ENCODE data around the gene GDF7. TPM values are rescaled to one million over a fixed set of nuclear protein-coding genes. Genes with fewer than 3 reads are reported as not detected.

Gene GDF7
- total and polyA plus RNA-seq, 3 donors from 2014 or later, result 0.62 to 1.1 (median 0.69) TPM

- intact Hi-C loops (cut with DNase I; ENCODE audit: low total_unique reads), result loop anchor here (5.0 kb wide), 1 partner anchor 187 kb away; the partner anchor contains the start of gene RHOB
- H3K4me1 ChIP-seq, result peaks cover 16% of the 10 kb centered on the region
Measured at GRCh38 chr2:20634507-20635112, 32.3 kb upstream of the GDF7 start.

GRCh38 chr2:20635113-20635510 is 31.8 kb upstream of the GDF7 start:
- no peak overlapping the region for H3K27ac ChIP-seq
- H3K27me3 ChIP-seq, result no peaks in the 10 kb centered on the region
- DNase-seq, result no peak
- no peak for TF ChIP-seq POLR2A (IDR thresholded peaks at IDR 0.05)
- no peak for TF ChIP-seq CTCF (IDR thresholded peaks at IDR 0.05)
- no peak overlapping the region for H3K4me3 ChIP-seq
- intact Hi-C loops (cut with DNase I; ENCODE audit: low total_unique reads), result loop anchor here (5.0 kb wide), 1 partner anchor 188 kb away; the partner anchor contains the start of gene RHOB
- H3K36me3 ChIP-seq (ENCODE audit: low read depth, missing control alignments), result no peaks in the 10 kb centered on the region
- 55 to 66% methylated on average over 5 of the region's 5 CpGs for WGBS, 2 donors
- H3K4me1 ChIP-seq, result peaks cover 16% of the 10 kb centered on the region
- no peaks in the 10 kb centered on the region for H3K9me3 ChIP-seq

More at GRCh38 chr2:20634507-20635112, 32.3 kb upstream of the GDF7 start:
- DNase-seq, result no peak
- TF ChIP-seq CTCF (IDR thresholded peaks at IDR 0.05), result no peak
- TF ChIP-seq POLR2A (IDR thresholded peaks at IDR 0.05), result no peak
- Histone ChIP-seq H3K9me3 (no peaks in the 10 kb centered on the region), H3K27me3 (no peaks in the 10 kb centered on the region), H3K27ac (no peak overlapping the region), H3K4me3 (no peak overlapping the region), H3K36me3 (ENCODE audit: low read depth, missing control alignments) (no peaks in the 10 kb centered on the region)
- WGBS, 2 donors, result 67% methylated on average over 9 of the region's 9 CpGs

- Histone ChIP-seq H3K36me3 (ENCODE audit: low read depth, missing control alignments) (no peaks in the 10 kb centered on the region), H3K27ac (peak overlapping the region in 1 of 2 donors; percentile 16), H3K4me1 (peaks cover 19% of the 10 kb centered on the region), H3K27me3 (no peaks in the 10 kb centered on the region), H3K4me3 (no peak overlapping the region), H3K9me3 (no peaks in the 10 kb centered on the region)
- TF ChIP-seq CTCF (IDR thresholded peaks at IDR 0.05), result peak; percentile 78 to 92 (median 83)
- no peak for TF ChIP-seq POLR2A (IDR thresholded peaks at IDR 0.05)
- intact Hi-C loops (cut with DNase I; ENCODE audit: low total_unique reads), result loop anchor here (5.0 kb wide), 1 partner anchor 189 kb away; the partner anchor contains the start of gene RHOB
- peak; percentile 91 for DNase-seq
- WGBS, 2 donors, result 22 to 23% methylated on average over 31 to 32 of the region's 32 CpGs
Measured at GRCh38 chr2:20635675-20636584, 31.0 kb upstream of the GDF7 start.

GRCh38 chr2:20637147-20637546 is 29.8 kb upstream of the GDF7 start:
- Histone ChIP-seq H3K9me3 (no peaks in the 10 kb centered on the region), H3K27me3 (no peaks in the 10 kb centered on the region), H3K4me1 (peaks cover 23% of the 10 kb centered on the region), H3K4me3 (no peak overlapping the region), H3K36me3 (ENCODE audit: low read depth, missing control alignments) (no peaks in the 10 kb centered on the region), H3K27ac (peak overlapping the region in 1 of 2 donors; percentile 36)
- DNase-seq, result no peak
- intact Hi-C loops (cut with DNase I; ENCODE audit: low total_unique reads), result loop anchor here (5.0 kb wide), 1 partner anchor 190 kb away; the partner anchor contains the start of gene RHOB
- TF ChIP-seq CTCF (IDR thresholded peaks at IDR 0.05), result no peak
- no peak for TF ChIP-seq POLR2A (IDR thresholded peaks at IDR 0.05)
- WGBS, 2 donors, result 50 to 65% methylated on average over 3 to 13 of the region's 13 CpGs
